CMK (cell line): ENCODE data around the gene CCDC157.
A peak's percentile ranks its signal among the peaks of the same experiment; 100 is the strongest.
"Not testable (repeated sequence)": the region's sequence is repeated elsewhere in the genome, so short reads cannot be mapped to it uniquely, and the experiment has no call there.

Experiments
- DNase-seq: peaks from one replicate; pipeline ENCODE4 v3.0.0-alpha.2; 2010; ENCODE audit warnings: low read depth

CCDC157 gene

GRCh38 chr22:30325724-30326254 lies 31.0 kb upstream of the CCDC157 start:
- no peak for DNase-seq

DNA sequence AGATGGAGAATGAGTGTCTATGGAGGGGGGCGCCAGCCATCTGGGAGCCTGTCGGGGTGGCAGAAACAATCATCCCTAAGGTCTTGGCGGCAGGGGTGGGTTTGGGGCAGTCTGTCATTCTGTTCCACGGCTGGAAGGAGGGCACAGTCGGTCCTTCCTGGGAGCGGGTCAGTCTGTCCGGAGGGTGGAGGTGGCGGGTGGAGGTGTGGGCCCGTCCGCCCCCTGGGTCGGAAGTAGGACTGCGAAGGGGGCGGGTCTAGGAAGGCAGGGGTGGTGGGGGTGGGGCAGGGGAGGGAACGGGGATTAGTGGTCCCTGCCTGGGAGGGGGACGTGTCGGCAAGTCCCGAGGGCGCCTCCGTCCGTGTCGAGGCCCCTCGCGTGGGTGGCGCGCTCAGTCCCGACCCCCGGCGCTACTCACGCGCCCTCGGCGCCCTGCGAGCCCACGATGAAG lies 30.5 kb upstream of the CCDC157 start:
- no peak for DNase-seq

- peak; percentile 84 for DNase-seq
These were observed 30.0 kb upstream of the CCDC157 start, which contains the start of gene TBC1D10A for GRCh38 chr22:30326706-30327362. TSS of gene TBC1D10A (minus strand) at chr22:30326941. CDS start at chr22:30326881, 60 bp downstream.

DNA sequence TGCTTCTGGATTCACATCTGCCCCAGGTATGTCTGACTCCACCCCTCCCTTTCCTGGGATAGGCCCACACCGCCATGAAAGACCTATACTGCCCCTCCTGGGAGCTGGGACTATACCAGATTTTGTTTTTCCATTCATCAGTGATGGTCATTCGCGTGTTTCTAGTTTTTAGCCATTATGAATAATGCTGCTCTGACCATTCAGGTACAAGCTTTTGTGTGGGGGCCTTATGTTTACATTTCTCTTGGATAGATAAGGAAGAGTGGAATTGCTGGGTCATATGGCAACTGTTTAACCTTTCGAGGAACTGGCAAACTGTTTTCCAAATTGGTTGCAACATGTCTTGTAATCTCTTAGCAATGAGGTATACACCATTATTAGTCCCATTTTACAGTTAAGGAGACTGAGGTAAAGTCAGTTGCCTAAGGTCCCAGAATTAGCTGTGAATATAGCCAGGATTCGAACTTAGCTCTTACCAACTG lies 28.9 kb upstream of the CCDC157 start:
- no peak for DNase-seq

GRCh38 chr22:30328466-30329049 lies 28.2 kb upstream of the CCDC157 start:
- no peak for DNase-seq

DNA sequence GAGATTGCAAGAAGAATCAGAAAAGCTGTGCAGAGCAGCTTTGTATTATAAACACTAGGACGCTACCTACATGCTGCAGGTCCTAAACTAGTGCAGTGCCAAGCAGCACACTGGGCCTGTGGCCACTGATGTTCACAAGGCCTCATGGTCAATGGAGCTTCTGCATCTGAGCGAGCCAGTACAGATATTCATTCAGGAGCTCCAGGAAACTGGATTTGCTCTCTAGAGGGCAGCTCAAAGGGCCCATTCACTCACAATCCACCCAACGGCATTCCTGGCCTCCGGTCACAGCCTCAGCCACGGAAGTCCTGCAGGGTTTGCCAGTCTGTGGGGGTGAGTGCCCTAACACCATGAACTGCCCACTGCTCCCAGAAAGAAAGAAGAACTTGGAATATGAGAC lies 24.3 kb upstream of the CCDC157 start:
- DNase-seq = no peak

- DNase-seq = no peak
These were observed 23.7 kb upstream of the CCDC157 start for GRCh38 chr22:30332994-30333706.

GRCh38 chr22:30333707-30334087 lies 23.1 kb upstream of the CCDC157 start:
- DNase-seq = no peak

GRCh38 chr22:30334646-30335045 lies 22.2 kb upstream of the CCDC157 start:
- no peak for DNase-seq

- no peak for DNase-seq
These were observed 21.6 kb upstream of the CCDC157 start for GRCh38 chr22:30335236-30335635.

DNA sequence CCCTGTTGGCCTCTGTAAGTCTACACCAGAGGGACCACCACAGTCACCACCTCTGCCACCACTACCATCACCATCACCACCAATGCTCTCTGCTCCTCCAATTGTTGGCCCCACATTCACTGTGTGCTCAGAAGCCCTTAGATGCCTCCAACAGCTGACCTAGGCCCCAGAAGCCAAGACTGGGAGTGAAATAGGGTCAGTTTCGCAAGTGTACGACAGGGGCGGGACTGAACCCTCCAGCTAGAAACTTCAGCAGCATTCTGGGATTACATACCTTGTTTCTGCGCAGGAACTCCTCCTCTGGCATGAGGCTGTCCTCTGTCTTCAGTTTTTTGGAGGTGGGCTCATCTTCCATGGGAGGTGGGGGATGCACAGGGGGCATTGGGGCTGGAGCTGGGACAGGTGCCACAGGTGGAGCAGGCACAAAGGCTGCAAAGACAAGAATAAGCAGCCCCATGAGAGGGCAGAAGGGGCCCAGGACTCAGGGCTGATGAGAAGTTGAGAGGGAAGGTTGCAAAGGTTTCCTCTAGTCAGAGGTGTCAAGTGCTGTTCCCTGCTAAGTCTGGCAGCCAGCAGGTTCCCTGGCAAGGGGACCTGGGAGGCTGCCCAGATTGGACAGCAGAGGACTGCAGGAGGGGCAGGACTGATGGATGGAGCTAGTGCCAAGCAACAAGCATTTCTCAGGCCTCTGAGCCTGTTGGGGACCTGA lies 19.9 kb upstream of the CCDC157 start:
- no peak for DNase-seq

DNA sequence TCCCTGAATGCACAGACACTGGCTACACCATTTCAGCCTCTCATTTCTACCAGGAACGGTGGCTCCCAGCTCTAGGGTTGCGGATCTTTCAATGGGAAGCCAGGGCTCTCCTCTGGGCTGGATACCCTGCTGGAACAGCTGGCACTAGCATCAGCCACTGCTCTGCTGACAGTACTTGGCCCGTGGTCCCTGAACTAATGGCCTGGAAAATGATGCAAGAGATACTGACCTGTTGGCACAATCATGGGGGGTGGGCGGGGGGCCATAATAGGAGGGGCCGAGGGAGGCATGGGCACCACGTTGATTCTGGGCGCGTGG lies 19.4 kb upstream of the CCDC157 start:
- no peak for DNase-seq

DNA sequence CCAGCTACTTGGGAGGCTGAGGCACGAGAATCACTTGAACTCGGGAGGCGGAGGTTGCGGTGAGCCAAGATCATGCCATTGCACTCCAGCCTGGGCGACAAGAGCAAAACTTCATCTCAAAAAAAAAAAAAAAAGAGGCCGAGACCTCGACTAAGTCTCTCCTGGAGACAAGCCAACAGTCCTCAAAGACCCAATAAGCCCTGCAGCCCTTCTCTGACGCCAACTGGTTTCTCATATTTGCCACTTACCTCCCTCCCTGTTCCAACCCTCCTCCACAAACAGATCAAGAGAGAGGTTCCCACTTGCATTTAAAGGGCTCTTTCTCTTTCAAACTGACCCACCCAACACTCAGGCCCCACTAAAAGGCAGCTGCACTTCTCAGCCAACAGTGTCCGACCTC lies 18.5 kb upstream of the CCDC157 start:
- not testable (repeated sequence) for DNase-seq

GRCh38 chr22:30338802-30339201 lies 18.0 kb upstream of the CCDC157 start:
- no peak for DNase-seq

DNA sequence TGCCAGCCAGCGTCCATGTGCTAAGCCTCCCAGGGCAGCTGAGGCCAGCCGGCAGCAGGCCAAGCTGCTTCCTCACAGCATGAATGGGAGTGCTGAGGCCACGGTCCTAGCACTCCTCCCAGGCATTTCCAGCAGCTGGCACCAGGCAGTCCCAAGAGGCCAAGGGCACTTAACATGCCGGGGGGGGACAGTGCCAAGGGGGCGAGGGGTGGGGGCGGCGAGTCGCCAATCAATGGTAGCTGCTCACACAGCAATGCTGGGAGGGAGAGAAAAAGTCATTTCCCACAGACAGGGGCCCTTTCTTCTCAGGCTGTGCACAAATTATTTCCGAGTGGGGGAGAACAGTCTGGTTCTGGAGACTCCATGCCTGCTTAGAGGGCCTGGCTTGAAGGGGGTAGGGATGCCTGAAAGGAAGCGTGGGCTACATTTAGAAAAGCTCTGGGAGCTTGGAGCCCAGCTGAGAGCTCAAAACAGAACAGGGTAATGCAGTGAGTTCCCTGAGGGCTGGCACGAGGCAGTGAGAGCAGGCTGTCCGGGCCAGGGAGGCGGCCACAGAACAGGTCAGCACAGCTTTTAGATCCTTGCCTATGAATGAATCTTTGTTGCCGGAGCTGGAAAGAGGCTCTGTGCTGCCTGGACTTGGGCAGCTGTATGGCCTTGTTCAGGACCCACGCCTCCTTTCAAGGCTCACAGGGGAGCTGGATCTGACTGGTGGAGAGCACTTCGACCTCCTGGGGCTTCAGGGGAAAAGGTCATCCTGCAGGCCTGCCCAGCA lies 15.7 kb upstream of the CCDC157 start:
- DNase-seq = no peak

GRCh38 chr22:30344447-30345200 lies 12.2 kb upstream of the CCDC157 start:
- DNase-seq = no peak

DNA sequence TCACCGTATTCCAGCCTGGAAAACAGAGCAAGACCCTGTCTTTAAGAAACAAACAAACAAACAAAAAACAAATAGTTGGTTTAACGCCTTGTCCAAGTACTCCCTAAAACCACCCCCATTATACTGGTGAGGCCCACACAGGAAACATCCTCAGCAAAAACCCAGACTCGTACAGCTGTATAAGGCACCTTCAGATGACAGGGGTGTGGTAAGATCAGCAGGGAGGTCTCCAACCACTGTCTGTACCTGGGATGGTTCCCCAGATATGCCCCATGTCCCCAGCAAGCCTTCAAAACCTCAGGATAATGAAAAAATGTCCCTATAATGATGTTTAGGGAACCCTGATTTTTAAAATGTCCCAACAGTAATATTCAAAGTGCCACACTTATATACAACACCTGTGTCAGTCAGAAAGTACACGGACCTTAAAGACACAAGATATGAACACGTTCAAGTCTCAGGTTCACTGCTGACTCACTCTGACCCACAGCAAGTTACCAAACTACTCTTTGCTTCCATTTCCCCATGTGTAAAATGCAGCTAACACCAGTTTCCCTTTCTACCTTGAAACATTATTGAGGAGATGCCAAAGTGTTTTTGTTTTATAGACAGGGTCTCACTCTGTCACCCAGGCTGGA lies 9.4 kb upstream of the CCDC157 start:
- no peak for DNase-seq

GRCh38 chr22:30348404-30348803 lies 8.4 kb upstream of the CCDC157 start:
- no peak for DNase-seq

DNA sequence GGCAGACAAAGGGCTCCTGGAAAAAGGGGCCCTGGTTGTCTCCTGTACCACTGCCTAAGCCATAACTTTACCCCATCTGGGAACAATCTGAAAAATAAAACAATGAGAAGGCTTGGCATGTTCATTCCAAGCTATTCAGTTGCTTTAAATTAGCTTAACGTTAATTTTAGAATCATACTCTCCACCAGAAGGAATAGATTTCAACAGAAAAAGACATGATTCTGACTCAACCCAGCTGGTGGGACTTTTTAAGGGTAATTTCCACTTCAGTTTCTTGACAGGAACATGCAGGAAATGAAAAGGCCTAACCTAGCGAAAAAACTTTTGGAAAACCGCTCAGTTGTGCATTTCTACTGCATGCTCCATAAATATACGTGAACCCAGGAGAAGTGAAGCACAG lies 8.0 kb upstream of the CCDC157 start:
- no peak for DNase-seq

- no peak for DNase-seq
These were observed 5.6 kb upstream of the CCDC157 start for GRCh38 chr22:30351226-30351625.
